ENCODE data around the gene RRP1B. TPM values are rescaled to one million over a fixed set of nuclear protein-coding genes. Genes with fewer than 3 reads are reported as not detected.

The RRP1B gene
- total and polyA plus RNA-seq, 2 of the 13 experiments (the other 11 are each of a cell fraction or from before 2014, with no cell fraction given): 16.3 to 46.2 TPM

DNA sequence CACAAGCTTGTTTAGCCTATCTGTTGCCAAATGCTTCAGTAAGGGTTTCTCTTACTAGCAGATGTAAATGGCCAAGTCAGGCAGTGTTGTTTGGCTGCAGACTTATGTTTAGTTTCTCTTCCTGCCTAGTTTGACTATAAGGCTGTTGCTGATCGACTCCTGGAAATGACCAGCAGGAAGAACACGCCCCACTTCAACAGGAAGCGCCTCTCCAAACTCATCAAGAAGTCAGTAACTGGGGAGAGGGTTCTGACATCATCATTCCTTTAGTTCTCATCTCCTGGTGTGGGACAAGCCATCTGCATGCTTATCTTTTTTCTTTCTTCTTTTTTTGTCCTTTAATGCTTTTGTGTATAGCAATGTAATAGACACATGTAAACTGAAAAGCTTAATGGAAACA lies 25.1 kb downstream of the RRP1B start (continued):
- no peak for TF ChIP-seq SP5 (CRISPR knock-in tag; IDR thresholded peaks at IDR 0.05; ENCODE audit: borderline replicate concordance, low read depth)
- no peak for TF ChIP-seq KLF12 (CRISPR knock-in tag; IDR thresholded peaks at IDR 0.05; ENCODE audit: borderline replicate concordance)
- no peak for TF ChIP-seq ZNF263 (CRISPR knock-in tag; IDR thresholded peaks at IDR 0.05)

DNA sequence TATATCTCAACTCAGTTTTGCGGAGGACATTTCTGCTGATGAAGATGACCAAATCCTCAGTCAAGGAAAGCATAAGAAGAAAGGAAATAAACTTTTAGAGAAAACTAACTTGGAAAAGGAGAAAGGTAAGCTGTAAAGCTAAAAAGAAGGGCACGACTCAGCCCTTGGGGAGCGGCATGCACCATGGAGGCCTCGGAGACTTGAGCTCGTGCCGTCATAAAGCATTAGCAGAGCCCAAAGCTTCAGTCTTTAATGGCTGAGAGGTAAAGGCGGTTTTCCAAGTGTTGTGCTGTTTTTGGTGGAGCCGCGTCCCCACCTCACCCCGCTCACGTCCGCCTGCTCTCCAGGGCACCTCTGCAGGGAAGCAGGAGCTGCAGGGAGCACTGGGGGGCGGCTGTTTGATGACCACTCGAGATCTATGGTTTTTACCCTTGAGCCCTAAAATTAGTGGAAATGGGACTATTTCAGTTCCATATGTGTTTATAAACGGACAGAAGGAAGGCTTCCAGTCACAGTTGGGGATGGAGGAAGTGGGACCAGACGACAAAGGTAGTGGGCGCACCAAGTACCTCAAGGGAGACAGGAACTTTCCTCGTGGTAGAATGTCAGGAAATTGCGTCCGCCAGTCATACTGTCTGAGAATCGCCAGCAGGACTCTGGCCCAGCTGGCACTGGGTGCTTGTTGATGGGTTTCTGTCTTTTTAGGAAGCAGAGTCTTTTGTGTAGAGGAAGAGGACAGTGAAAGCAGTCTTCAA lies 27.6 kb downstream of the RRP1B start:
- no peaks in the 10 kb centered on the region; a peak in 1 of 5 replicates for H3K27me3 ChIP-seq (ENCODE audit: control insufficient read depth in 1 of 2, insufficient read depth in 2 of 2, low read length in 2 of 2)
- no peaks in the 10 kb centered on the region for H3K9me3 ChIP-seq (ENCODE audit: low read length)
- CTCF ChIA-PET (ENCODE audit: low intra/inter-chr PET ratio, low total read pairs): no interaction called here
- no peak for FAIRE-seq
- no peak overlapping the region for H3K27ac ChIP-seq (ENCODE audit: extremely low read length, insufficient read depth, low read length)
- H3K36me3 ChIP-seq (replicated peaks in 1 of 2; ENCODE audit: control insufficient read depth in 1 of 2, insufficient read depth in 2 of 2, low read length in 2 of 2): peaks cover 51 to 89% of the 10 kb centered on the region in 2 experiments
- H3K4me3 ChIP-seq (replicated peaks in 1 of 3; ENCODE audit: insufficient read depth in 1 of 3, low read depth in 2 of 3, low read length in 3 of 3): no peak overlapping the region
- H3K4me2 ChIP-seq (ENCODE audit: low read depth, low read length): no peak overlapping the region
- no peaks in the 10 kb centered on the region for H3K4me1 ChIP-seq (ENCODE audit: insufficient read depth, low read length)
- POLR2A ChIA-PET: no interaction called here
- no peak for ATAC-seq
- intact Hi-C loops (cut with micrococcal nuclease; ENCODE audit: unreplicated experiment) (no loop called here), in situ Hi-C loops (cut with HindIII; ENCODE audit: extremely low pct_ligation_motif_present, low pct_unique_long_range_greater_than_20kb) (no loop called here)
- no peaks in the 10 kb centered on the region for H3K79me2 ChIP-seq (ENCODE audit: insufficient read depth, low read length)
- H4K20me1 ChIP-seq (ENCODE audit: insufficient read depth, low read length): no peaks in the 10 kb centered on the region
- 98% methylated on average over 16 of the region's 21 CpGs for WGBS (ENCODE audit: low lambda C conversion rate)
- no peak for DNase-seq (ENCODE audit: low spot score)
- TF ChIP-seq ZNF614 (CRISPR knock-in tag; IDR thresholded peaks at IDR 0.05; ENCODE audit: borderline replicate concordance) (no peak), RFX3 (CRISPR knock-in tag; IDR thresholded peaks at IDR 0.05) (no peak), CENPX (CRISPR knock-in tag; IDR thresholded peaks at IDR 0.05) (no peak), AHR (CRISPR knock-in tag; IDR thresholded peaks at IDR 0.05) (no peak), ZNF709 (CRISPR knock-in tag; IDR thresholded peaks at IDR 0.05) (no peak), RFXANK (CRISPR knock-in tag; IDR thresholded peaks at IDR 0.05) (no peak), ZNF24 (IDR thresholded peaks at IDR 0.05) (no peak), PRMT3 (CRISPR knock-in tag; IDR thresholded peaks at IDR 0.05; ENCODE audit: borderline replicate concordance, low read depth) (no peak), ZNF552 (CRISPR knock-in tag; IDR thresholded peaks at IDR 0.05; ENCODE audit: borderline replicate concordance) (no peak), KLF16 (CRISPR knock-in tag; IDR thresholded peaks at IDR 0.05) (no peak), MEIS1 (CRISPR knock-in tag; IDR thresholded peaks at IDR 0.05; ENCODE audit: borderline replicate concordance) (no peak), ZZZ3 (CRISPR knock-in tag; IDR thresholded peaks at IDR 0.05; ENCODE audit: borderline replicate concordance) (no peak)
- TF ChIP-seq, protein P1, sequence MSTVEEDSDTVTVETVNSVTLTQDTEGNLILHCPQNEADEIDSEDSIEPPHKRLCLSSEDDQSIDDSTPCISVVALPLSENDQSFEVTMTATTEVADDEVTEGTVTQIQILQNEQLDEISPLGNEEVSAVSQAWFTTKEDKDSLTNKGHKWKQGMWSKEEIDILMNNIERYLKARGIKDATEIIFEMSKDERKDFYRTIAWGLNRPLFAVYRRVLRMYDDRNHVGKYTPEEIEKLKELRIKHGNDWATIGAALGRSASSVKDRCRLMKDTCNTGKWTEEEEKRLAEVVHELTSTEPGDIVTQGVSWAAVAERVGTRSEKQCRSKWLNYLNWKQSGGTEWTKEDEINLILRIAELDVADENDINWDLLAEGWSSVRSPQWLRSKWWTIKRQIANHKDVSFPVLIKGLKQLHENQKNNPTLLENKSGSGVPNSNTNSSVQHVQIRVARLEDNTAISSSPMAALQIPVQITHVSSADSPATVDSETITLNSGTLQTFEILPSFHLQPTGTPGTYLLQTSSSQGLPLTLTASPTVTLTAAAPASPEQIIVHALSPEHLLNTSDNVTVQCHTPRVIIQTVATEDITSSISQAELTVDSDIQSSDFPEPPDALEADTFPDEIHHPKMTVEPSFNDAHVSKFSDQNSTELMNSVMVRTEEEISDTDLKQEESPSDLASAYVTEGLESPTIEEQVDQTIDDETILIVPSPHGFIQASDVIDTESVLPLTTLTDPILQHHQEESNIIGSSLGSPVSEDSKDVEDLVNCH (CRISPR knock-in tag; IDR thresholded peaks at IDR 0.05): no peak
- TF ChIP-seq, protein P2, sequence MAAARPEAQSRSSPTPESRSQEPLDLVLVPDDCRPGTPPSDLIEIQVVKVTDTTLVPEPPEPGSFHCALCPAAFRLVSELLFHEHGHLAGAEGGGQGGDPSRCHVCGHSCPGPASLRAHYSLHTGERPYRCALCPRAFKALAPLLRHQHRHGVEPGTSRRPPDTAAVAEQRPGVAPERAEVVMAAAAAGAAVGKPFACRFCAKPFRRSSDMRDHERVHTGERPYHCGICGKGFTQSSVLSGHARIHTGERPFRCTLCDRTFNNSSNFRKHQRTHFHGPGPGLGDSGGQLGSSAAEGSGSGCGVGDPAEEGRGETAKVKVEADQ (CRISPR knock-in tag; IDR thresholded peaks at IDR 0.05; ENCODE audit: borderline replicate concordance): no peak
- TF ChIP-seq, protein P3, sequence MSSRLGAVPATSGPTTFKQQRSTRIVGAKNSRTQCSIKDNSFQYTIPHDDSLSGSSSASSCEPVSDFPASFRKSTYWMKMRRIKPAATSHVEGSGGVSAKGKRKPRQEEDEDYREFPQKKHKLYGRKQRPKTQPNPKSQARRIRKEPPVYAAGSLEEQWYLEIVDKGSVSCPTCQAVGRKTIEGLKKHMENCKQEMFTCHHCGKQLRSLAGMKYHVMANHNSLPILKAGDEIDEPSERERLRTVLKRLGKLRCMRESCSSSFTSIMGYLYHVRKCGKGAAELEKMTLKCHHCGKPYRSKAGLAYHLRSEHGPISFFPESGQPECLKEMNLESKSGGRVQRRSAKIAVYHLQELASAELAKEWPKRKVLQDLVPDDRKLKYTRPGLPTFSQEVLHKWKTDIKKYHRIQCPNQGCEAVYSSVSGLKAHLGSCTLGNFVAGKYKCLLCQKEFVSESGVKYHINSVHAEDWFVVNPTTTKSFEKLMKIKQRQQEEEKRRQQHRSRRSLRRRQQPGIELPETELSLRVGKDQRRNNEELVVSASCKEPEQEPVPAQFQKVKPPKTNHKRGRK (CRISPR knock-in tag; IDR thresholded peaks at IDR 0.05): no peak
- BruUV-seq (replicated peaks): TSS peak; percentile 50
- H2AFZ ChIP-seq (ENCODE audit: low read length): no peak overlapping the region
- no peak overlapping the region for H3K9ac ChIP-seq (ENCODE audit: insufficient read depth, low read depth, low read length)
